ENCODE results near the gene SLC22A7.

- TF ChIP-seq ZNF70 (CRISPR knock-in tag; IDR thresholded peaks at IDR 0.05), result no peak
- no peak for TF ChIP-seq ZNF565 (CRISPR knock-in tag; conservative IDR thresholded peaks at IDR 0.05; ENCODE audit: low read depth)
- TF ChIP-seq CSRNP3 (CRISPR knock-in tag; IDR thresholded peaks at IDR 0.05), result no peak
- no peak for TF ChIP-seq ZNF8 (CRISPR knock-in tag; IDR thresholded peaks at IDR 0.05)
- no peak for TF ChIP-seq CREB5 (CRISPR knock-in tag; IDR thresholded peaks at IDR 0.05; ENCODE audit: low read depth)
- no peak for TF ChIP-seq TOX (CRISPR knock-in tag; IDR thresholded peaks at IDR 0.05; ENCODE audit: borderline replicate concordance)
Observed at GRCh38 chr6:43290905-43291355, 7.1 kb upstream of the SLC22A7 start.

All from SK-N-SH treated with all-trans-retinoic acid at 6 μM for 48 hours (cell line).